ENCODE measurements around the gene SSX2IP. TPM values are rescaled to one million over a fixed set of nuclear protein-coding genes. Genes with fewer than 3 reads are reported as not detected.
A peak's percentile ranks its signal among the peaks of the same experiment; 100 is the strongest.

Gene SSX2IP
- total RNA-seq, 1 donor = 40.3 TPM

- TF ChIP-seq CTCF (IDR thresholded peaks at IDR 0.05; ENCODE audit: insufficient read depth, low read length) = no peak
- H3K4me3 ChIP-seq (ENCODE audit: low read depth, low read length) = no peak overlapping the region
- peak; percentile 83 for DNase-seq (ENCODE audit: low read depth)
These were observed 30.9 kb upstream of the SSX2IP start for GRCh38 chr1:84721152-84721551.

- H3K4me3 ChIP-seq (ENCODE audit: low read depth, low read length) = no peak overlapping the region
- no peak for TF ChIP-seq CTCF (IDR thresholded peaks at IDR 0.05; ENCODE audit: insufficient read depth, low read length)
- DNase-seq (ENCODE audit: low read depth) = no peak
These were observed 30.0 kb upstream of the SSX2IP start for GRCh38 chr1:84720221-84720780.

GRCh38 chr1:84719543-84720217 is 29.4 kb upstream of the SSX2IP start:
- TF ChIP-seq CTCF (IDR thresholded peaks at IDR 0.05; ENCODE audit: insufficient read depth, low read length) = no peak
- no peak overlapping the region for H3K4me3 ChIP-seq (ENCODE audit: low read depth, low read length)
- DNase-seq (ENCODE audit: low read depth) = peak; percentile 64

- no peak overlapping the region for H3K4me3 ChIP-seq (ENCODE audit: low read depth, low read length)
- DNase-seq (ENCODE audit: low read depth) = no peak
- no peak for TF ChIP-seq CTCF (IDR thresholded peaks at IDR 0.05; ENCODE audit: insufficient read depth, low read length)
These were observed 25.2 kb upstream of the SSX2IP start for GRCh38 chr1:84715342-84716019.

GRCh38 chr1:84712276-84712874 is 22.1 kb upstream of the SSX2IP start:
- peak; percentile 92 for DNase-seq (ENCODE audit: low read depth)
- H3K4me3 ChIP-seq (ENCODE audit: low read depth, low read length) = no peak overlapping the region
- TF ChIP-seq CTCF (IDR thresholded peaks at IDR 0.05; ENCODE audit: insufficient read depth, low read length) = no peak

- no peak for TF ChIP-seq CTCF (IDR thresholded peaks at IDR 0.05; ENCODE audit: insufficient read depth, low read length)
- no peak for DNase-seq (ENCODE audit: low read depth)
- no peak overlapping the region for H3K4me3 ChIP-seq (ENCODE audit: low read depth, low read length)
These were observed 21.6 kb upstream of the SSX2IP start for GRCh38 chr1:84711869-84712268.
